Measurements from ENCODE around the gene TGM3. TPM values are rescaled to one million over a fixed set of nuclear protein-coding genes. Genes with fewer than 3 reads are reported as not detected.

The TGM3 gene
- total RNA-seq, 1 donor from 2014 or later: not detected

DNA sequence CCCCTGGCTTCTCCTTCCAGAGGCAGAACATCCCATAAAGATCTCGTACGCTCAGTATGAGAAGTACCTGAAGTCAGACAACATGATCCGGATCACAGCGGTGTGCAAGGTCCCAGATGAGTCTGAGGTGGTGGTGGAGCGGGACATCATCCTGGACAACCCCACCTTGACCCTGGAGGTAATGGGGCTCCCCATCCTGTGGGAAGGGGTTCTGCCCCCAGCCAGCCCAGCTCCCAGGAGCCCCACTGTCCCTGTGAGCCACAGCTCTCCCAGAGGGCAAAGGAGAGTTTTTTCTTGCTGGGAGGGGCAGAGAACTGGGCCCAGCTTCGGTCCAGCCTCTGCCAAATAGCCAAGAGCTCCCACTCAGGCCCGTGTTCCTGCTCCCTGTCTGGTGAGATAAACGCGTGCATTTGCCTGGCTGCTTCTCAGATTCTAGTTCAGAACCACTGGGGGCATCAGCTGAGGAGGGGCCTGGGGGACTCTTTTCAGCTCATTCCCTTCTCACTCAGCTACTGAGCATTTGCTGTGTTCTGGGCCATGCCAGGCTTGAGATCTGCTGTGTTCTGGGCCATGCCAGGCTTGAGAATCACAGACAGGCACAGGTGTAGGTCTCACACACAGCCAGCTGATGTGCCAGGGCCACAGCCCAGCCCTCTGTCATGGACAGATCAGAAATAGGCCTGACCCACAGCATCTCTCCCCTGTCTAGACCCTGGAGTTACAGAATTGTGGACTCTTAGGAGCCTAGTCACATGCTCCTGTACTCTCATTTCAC, 39.5 kb downstream of the TGM3 start:
- no peak for DNase-seq (ENCODE audit: low spot score)

DNA sequence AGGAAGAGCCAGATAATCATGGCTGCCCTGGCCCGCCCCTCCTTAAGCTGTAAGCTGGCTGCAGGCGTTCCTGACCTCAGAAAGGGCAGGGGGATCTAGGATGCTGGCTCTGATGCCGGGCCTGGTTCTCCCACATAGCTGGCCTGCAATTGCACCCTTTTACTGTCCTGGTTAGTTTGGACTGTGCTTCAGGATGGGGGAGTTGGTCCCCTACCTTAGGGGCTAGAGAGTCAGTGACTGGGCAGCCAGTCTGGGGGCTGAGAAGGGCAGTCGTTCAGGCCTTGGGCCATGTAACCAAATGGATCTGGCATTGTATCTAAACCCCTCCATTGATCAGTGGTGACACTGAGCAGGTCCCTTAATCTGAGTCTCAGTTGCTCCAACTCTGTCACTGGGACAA, 40.7 kb downstream of the TGM3 start:
- DNase-seq (ENCODE audit: low spot score): no peak

DNA sequence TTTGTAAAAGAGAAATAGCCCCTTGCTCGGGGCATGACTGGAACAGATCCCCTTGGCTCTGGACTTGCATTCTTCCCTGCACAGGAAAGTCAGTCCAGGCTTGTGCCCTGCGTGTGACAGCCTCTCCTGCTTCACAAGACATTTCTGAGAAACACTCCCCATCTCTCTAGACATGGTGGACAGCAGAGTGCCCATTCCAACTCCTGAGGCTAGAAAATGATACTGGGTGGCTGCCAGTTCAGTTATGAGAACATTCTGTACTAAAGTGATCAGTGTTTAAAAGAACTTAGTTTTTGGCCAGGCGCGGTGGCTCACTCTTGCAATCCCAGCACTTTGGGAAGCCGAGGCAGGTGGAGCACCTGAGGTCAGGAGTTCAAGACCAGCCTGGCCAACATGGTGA, 41.3 kb downstream of the TGM3 start:
- no peak for DNase-seq (ENCODE audit: low spot score)

GRCh38 chr20:2338411-2339066, 42.7 kb downstream of the TGM3 start:
- DNase-seq (ENCODE audit: low spot score): no peak

- no peak for DNase-seq (ENCODE audit: low spot score)
Observed at GRCh38 chr20:2340136-2340535, 44.3 kb downstream of the TGM3 start.

- no peak for DNase-seq (ENCODE audit: low spot score)
Observed at GRCh38 chr20:2340823-2341222, 45.0 kb downstream of the TGM3 start.

DNA sequence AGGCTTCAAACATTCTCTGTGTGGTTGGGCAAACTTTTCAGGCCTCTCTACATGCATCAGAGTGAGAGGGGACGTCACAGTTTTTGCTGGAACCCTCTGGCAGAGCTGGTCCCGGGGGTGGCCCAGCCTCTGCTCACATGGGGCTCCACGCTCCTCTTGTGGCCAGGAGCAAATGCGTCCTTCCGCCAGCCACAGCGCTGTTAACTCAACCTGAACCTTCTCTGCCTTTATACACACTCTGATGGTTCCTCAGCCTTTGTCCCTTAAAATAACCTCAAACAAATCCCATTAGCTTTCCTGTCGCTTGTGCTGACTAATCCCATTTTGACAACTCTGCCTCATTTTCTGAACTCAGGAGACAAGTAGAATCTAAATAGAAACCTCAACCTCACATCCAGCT, 45.5 kb downstream of the TGM3 start:
- no peak for DNase-seq (ENCODE audit: low spot score)

DNA sequence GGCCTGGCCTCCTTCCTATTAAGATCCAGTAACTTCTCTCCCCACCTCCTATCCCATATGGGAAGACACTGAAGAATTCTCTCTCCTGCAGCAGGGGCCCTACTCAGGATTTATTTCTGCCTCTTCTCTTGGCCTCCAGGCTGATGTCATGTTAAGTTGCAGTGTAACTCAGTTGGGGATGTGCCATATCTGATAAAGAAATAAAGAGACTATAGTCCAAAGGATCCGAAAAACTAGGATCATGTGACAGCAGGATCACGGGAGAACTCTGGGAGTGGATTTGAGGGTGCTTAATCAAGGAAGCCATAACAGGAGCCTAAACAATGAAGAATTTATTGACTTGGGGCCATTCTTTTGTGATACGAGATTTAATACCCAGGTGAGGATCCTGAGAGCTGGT, 46.4 kb downstream of the TGM3 start:
- DNase-seq (ENCODE audit: low spot score): no peak

- no peak for DNase-seq (ENCODE audit: low spot score)
Observed at GRCh38 chr20:2346188-2346587, 50.4 kb downstream of the TGM3 start.

- no peak for DNase-seq (ENCODE audit: low spot score)
Observed at GRCh38 chr20:2348336-2348735, 52.5 kb downstream of the TGM3 start.

GRCh38 chr20:2349801-2350200, 54.0 kb downstream of the TGM3 start:
- no peak for DNase-seq (ENCODE audit: low spot score)

- no peak for DNase-seq (ENCODE audit: low spot score)
Observed at GRCh38 chr20:2350606-2351005, 54.8 kb downstream of the TGM3 start.

- DNase-seq (ENCODE audit: low spot score): no peak
Observed at GRCh38 chr20:2353231-2353630, 57.4 kb downstream of the TGM3 start.

DNA sequence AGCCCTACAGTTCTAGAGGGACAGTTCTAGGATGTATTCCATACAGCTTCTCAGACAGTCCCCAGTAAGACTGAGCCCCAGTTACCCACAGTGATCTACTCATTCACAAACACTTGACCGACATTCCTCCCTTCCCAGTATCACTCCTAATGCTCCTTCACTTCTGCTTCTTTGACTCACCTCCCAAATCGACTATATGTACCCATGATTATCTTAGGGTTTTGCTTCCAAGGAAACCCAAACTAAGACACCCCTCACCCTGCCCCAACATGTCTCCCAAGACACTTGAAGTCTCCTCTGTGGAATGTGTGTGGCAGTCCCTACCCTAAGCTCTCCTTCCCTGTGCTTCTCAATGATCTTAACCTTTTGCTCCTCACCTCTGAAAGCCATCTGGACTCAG, 61.3 kb downstream of the TGM3 start:
- DNase-seq (ENCODE audit: low spot score): no peak

DNA sequence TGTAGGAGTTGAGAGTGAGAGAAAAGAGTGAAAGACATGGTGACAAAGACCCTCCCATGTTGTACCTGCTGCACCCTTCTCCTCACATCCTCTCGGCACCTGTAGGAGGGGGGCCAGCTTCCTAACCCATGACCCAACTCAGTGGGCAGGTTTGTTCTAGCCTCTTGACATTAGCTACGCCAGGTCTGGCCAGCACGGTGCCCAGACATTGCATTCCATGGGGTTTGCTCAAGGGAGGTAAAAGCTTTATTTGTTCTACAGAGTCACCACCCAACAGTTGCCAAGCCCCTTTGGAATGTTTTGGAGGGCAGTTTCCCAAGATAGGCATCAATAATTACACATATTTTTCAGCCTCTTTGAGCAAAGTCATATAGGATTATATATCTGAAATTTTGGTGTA, 62.2 kb downstream of the TGM3 start:
- DNase-seq (ENCODE audit: low spot score): no peak

DNA sequence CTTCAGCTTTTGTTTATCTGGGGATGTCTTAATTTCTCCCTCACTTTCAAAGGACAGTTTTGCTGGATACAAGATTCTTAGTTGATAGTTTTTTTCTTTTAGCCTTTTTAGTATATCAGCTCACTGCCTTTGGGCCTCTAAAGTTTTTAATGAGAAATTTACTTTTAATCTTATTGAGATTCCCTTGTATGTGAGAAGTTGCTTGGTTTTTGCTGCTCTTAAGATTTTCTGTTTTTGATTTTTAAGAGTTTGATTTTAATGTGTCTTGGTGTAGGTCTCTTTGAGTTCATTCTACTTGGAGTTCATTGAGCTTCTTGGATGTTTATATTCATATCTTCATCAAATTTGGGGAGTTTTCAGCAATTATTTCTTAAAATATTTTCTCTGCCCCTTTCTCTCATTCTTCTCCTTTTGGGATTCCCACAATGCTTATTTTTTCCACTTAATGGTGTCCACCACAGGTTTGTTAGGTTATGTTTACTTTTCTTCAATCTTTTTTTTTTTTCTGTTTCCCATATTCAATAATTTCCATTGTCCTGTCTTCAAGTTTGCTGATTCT, 65.3 kb downstream of the TGM3 start:
- no peak for DNase-seq (ENCODE audit: low spot score)

DNA sequence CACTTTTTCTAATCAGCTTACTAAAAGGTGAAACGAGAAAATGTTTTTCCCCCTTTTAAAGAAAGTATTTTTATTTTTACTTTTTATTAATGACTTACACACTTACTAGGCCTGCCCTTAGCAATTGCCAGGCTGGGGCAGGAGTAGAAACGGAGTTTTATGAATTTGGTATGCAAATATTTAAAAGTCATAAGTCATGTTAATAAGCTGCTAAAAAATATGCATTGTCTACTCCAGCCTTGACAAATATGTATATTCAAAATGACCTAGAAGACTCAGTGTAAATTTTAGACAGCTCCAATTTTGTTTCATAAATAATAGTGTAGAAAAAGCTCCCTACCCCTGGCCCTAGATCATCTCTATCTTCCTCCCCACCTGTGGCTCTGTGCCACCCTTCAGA, 67.4 kb downstream of the TGM3 start:
- DNase-seq (ENCODE audit: low spot score): no peak

GRCh38 chr20:2363587-2363986, 67.8 kb downstream of the TGM3 start:
- DNase-seq (ENCODE audit: low spot score): no peak

DNA sequence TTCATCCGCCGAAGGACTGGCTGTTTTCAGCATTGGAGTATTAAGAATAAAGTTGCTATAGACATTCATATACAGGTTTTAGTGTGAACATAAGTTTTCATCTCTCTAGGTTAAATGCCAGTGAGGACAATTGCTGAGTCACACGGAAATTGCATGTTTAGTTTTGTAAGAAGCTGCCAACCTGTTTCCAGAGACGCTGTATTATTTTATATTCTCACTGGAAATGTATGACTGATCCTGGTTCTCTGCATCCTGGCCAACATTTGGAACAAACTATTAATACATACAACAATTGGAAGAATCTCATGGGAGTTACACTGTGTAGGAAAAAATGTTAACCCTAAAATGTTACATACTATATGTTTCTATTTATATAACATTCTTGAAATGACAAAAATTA, 68.2 kb downstream of the TGM3 start:
- DNase-seq (ENCODE audit: low spot score): no peak

GRCh38 chr20:2365091-2365490, 69.3 kb downstream of the TGM3 start:
- no peak for DNase-seq (ENCODE audit: low spot score)

DNA sequence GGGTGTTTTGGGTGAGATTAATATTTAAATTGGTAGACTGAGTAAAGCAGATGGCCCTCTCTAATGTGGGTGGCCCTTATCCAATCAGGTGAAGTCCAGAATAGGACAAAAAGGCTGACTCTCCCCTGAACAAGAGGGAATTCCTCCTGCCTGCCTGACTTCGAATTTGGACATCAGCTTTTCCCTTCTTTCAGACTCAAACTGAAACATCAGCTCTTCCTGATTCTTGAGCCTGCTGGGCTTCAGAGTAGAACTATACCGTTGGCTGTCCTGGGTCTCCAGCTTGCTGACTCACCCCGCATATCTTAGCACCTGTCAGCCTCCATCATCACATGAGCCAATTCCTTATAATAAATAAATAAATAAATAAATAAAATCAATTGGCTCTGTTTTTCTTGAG, 69.9 kb downstream of the TGM3 start:
- no peak for DNase-seq (ENCODE audit: low spot score)

DNA sequence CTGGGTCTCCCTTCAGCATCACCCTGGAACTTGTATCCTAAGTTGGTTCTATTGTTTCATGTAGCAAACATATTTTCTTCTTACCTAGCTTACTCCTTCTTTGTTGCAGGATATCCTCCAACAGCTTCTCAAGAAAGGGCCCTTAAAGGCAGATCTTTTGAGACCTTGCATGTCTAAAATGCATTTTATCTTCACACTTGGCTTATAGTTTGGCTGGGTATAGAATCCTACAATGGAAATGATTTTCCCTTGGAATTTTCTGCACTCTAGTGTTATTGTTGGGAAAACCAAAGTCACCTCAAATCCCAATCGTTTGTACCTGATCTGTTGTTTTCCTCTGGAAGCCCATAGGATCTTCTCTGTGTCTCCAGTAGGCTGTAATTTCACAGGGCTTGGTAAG, 72.8 kb downstream of the TGM3 start:
- no peak for DNase-seq (ENCODE audit: low spot score)

DNA sequence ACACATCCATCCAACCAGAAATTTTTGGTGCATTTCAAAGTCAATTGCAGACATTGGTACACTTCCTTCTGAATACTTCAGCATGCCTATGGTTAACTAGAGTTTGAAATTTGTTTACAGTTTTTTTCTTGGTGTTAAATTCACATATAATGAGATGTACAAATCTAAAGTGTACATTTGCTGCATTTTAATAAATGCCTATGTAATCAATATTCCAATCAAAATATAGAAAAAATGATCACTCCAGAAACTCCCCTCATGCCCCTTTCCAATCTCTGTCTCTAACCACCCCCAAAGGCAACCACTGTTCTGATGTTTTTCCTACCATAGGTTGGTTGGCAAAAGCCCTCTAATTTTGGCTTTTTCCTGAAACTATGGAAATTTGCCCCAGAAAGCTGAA, 77.3 kb downstream of the TGM3 start:
- no peak for DNase-seq (ENCODE audit: low spot score)
